Fibroblast of the aortic adventitia (primary cell): Measurements from ENCODE around the gene SCAPER. TPM values are rescaled to one million over a fixed set of nuclear protein-coding genes. Genes with fewer than 3 reads are reported as not detected.
"Not testable (repeated sequence)": the region's sequence is repeated elsewhere in the genome, so short reads cannot be mapped to it uniquely, and the experiment has no call there.

Experiments
- DNase-seq: peaks from one replicate; pipeline ENCODE4 v3.0.0-alpha.2; 2010; ENCODE audit warnings: low read depth
- H3K4me3 ChIP-seq: 2 replicates; pipeline ENCODE4 v1.5.1; 2011; ENCODE audit warnings: low read depth, mild to moderate bottlenecking, control low read depth, low read length, moderate library complexity
- CTCF ChIP-seq: IDR thresholded peaks from 2 replicates; pipeline ENCODE4 v1.5.1; 2011; ENCODE audit warnings: mild to moderate bottlenecking, low read length, control low read depth, inconsistent platforms; ENCODE audit not compliant: insufficient read depth
- total RNA-seq: library from RNA; depleted of rRNA; stranded (reverse); fragments of >200 nt; gene quantifications from 2 replicates; pipeline ENCODE4 v1.2.3, GENCODE V29; 2012; ENCODE audit warnings: low replicate concordance

SCAPER gene
- total RNA-seq, 1 donor: 16.3 TPM

- DNase-seq: no peak
- no peak for TF ChIP-seq CTCF
- no peak overlapping the region for H3K4me3 ChIP-seq
Observed at GRCh38 chr15:76449455-76449854, 455.7 kb downstream of the SCAPER start.

- no peak for TF ChIP-seq CTCF
- DNase-seq: peak; percentile 22
- H3K4me3 ChIP-seq: no peak overlapping the region
Observed at GRCh38 chr15:76448755-76449154, 456.4 kb downstream of the SCAPER start.

- H3K4me3 ChIP-seq: no peak overlapping the region
- no peak for DNase-seq
- TF ChIP-seq CTCF: no peak
Observed at GRCh38 chr15:76447728-76448441, 457.3 kb downstream of the SCAPER start.

- no peak for TF ChIP-seq CTCF
- H3K4me3 ChIP-seq: no peak overlapping the region
- no peak for DNase-seq
Observed at GRCh38 chr15:76440441-76440840, 464.7 kb downstream of the SCAPER start.

GRCh38 chr15:76439542-76439941 lies 465.6 kb downstream of the SCAPER start:
- no peak for TF ChIP-seq CTCF
- no peak for DNase-seq

GRCh38 chr15:76433798-76434400 lies 471.2 kb downstream of the SCAPER start:
- DNase-seq: peak; percentile 24
- TF ChIP-seq CTCF: no peak
- no peak overlapping the region for H3K4me3 ChIP-seq

More at GRCh38 chr15:76439542-76439941, 465.6 kb downstream of the SCAPER start:
- H3K4me3 ChIP-seq: no peak overlapping the region

- DNase-seq, H3K4me3 ChIP-seq: not testable (repeated sequence)
Observed at GRCh38 chr15:76433036-76433435, 472.1 kb downstream of the SCAPER start.
